Measurements from ENCODE around the gene RPL37. TPM values are rescaled to one million over a fixed set of nuclear protein-coding genes. Genes with fewer than 3 reads are reported as not detected.
"Not testable (repeated sequence)": the region's sequence is repeated elsewhere in the genome, so short reads cannot be mapped to it uniquely, and the experiment has no call there.

Gene RPL37
- total and polyA plus RNA-seq, 2 experiments from 2014 or later, result 68.7 to 534 TPM

DNA sequence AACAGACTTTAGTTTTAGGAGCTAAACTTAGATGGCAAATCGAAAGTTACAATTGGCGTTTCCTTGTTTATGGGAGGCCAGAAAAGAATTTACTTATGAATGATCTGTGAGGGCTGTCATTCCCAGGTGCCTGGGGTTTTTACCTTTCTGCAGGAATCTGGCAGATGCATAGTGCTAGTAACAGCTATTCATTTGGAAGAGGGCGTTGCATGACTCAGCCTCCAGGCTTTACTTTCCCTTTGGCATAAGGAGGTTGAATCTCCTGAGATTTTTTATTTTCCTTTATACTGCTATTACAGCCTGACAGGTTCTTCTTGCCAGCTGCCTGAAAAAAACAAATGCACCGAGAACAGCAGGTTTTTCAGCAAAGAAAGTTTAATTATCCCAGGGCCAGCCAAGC, 36.2 kb upstream of the RPL37 start:
- H3K4me2 ChIP-seq, result no peak overlapping the region
- WGBS (ENCODE audit: low lambda C conversion rate, missing lambda C conversion rate), result 77% methylated on average over 4 of the region's 4 CpGs
- DNase-seq (ENCODE audit: low spot score), result no peak
- no peaks in the 10 kb centered on the region for H3K27me3 ChIP-seq
- no peaks in the 10 kb centered on the region for H3K36me3 ChIP-seq (replicated peaks; ENCODE audit: insufficient read depth, low read depth)
- H3K9me2 ChIP-seq (replicated peaks; ENCODE audit: insufficient read depth), result no peaks in the 10 kb centered on the region
- no peak overlapping the region for H2AFZ ChIP-seq
- H3K4me3 ChIP-seq, result no peak overlapping the region
- H3K79me2 ChIP-seq, result no peaks in the 10 kb centered on the region
- TF ChIP-seq EZH2phosphoT487 (IDR thresholded peaks at IDR 0.05; ENCODE audit: low read depth, severe bottlenecking, unreplicated experiment) (no peak), EZH2 (IDR thresholded peaks at IDR 0.05; ENCODE audit: borderline replicate concordance) (no peak)
- TF ChIP-seq, protein P1, sequence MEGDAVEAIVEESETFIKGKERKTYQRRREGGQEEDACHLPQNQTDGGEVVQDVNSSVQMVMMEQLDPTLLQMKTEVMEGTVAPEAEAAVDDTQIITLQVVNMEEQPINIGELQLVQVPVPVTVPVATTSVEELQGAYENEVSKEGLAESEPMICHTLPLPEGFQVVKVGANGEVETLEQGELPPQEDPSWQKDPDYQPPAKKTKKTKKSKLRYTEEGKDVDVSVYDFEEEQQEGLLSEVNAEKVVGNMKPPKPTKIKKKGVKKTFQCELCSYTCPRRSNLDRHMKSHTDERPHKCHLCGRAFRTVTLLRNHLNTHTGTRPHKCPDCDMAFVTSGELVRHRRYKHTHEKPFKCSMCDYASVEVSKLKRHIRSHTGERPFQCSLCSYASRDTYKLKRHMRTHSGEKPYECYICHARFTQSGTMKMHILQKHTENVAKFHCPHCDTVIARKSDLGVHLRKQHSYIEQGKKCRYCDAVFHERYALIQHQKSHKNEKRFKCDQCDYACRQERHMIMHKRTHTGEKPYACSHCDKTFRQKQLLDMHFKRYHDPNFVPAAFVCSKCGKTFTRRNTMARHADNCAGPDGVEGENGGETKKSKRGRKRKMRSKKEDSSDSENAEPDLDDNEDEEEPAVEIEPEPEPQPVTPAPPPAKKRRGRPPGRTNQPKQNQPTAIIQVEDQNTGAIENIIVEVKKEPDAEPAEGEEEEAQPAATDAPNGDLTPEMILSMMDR (IDR thresholded peaks at IDR 0.05; ENCODE audit: poor library complexity), result no peak
- H4K20me1 ChIP-seq (ENCODE audit: insufficient read depth, poor library complexity, severe bottlenecking), result no peaks in the 10 kb centered on the region
- H3K9me3 ChIP-seq (ENCODE audit: low read depth), result no peaks in the 10 kb centered on the region
- H3K4me1 ChIP-seq (ENCODE audit: insufficient read depth), result no peaks in the 10 kb centered on the region
- no peak overlapping the region for H3K27ac ChIP-seq

DNA sequence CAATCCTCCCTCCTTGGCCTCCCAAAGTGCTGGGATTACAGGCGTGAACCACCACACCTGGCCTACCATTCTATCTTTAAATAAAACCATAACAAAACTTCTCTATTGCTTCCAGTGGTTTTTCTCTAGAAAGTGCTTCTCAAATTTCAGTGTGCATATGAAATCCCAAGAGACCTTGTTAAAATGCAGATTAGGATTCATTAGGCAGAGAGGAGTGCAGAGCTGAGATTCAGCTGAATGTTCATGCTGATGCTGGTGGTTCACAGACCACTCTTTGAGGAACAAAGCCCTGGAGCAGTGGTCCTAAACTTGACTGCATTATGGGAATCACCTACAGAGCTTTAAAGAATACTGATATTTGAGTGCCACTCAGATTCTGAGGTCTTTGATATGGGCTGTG, 34.4 kb upstream of the RPL37 start:
- Histone ChIP-seq H2AFZ (no peak overlapping the region), H3K4me1 (ENCODE audit: insufficient read depth) (no peaks in the 10 kb centered on the region)
- 76% methylated on average over 1 of the region's 1 CpG for WGBS (ENCODE audit: low lambda C conversion rate, missing lambda C conversion rate)

DNA sequence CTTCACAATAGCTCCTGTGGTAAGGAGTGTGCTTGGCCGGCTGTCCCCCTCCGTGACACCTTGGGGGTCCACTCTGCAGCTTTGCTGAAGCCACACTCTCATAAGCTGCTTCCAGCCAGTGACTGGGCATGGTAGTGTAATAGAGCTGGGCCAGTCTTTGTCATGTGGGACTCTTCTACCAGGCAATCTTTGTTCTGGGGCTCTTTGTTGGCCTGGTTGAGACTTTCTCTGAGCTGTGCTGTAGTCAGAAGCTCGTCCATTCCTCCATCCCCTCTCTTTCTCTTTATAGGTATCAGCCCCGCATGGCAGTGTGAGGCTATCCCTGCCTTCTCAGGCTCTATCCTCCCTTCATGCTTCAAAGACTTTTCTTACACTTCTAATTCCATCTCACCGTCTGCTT, 31.8 kb upstream of the RPL37 start:
- TF ChIP-seq EZH2 (IDR thresholded peaks at IDR 0.05; ENCODE audit: borderline replicate concordance) (no peak), EZH2phosphoT487 (IDR thresholded peaks at IDR 0.05; ENCODE audit: low read depth, severe bottlenecking, unreplicated experiment) (no peak)
- TF ChIP-seq, protein P1 (IDR thresholded peaks at IDR 0.05; ENCODE audit: poor library complexity), result no peak
- no peaks in the 10 kb centered on the region for H3K36me3 ChIP-seq (replicated peaks; ENCODE audit: insufficient read depth, low read depth)
- H2AFZ ChIP-seq, result no peak overlapping the region
- 67% methylated on average over 5 of the region's 5 CpGs for WGBS (ENCODE audit: low lambda C conversion rate, missing lambda C conversion rate)
- H3K79me2 ChIP-seq, result no peaks in the 10 kb centered on the region
- no peaks in the 10 kb centered on the region for H4K20me1 ChIP-seq (ENCODE audit: insufficient read depth, poor library complexity, severe bottlenecking)
- H3K27me3 ChIP-seq, result no peaks in the 10 kb centered on the region
- no peak overlapping the region for H3K4me3 ChIP-seq
- H3K4me1 ChIP-seq (ENCODE audit: insufficient read depth), result no peaks in the 10 kb centered on the region
- H3K4me2 ChIP-seq, result no peak overlapping the region
- no peak overlapping the region for H3K27ac ChIP-seq
- H3K9me2 ChIP-seq (replicated peaks; ENCODE audit: insufficient read depth), result no peaks in the 10 kb centered on the region
- no peaks in the 10 kb centered on the region for H3K9me3 ChIP-seq (ENCODE audit: low read depth)
- DNase-seq (ENCODE audit: low spot score), result no peak

More for the DNA sequence above, 34.4 kb upstream of the RPL37 start:
- H3K9me3 ChIP-seq (ENCODE audit: low read depth), result no peaks in the 10 kb centered on the region
- H3K27me3 ChIP-seq, result no peaks in the 10 kb centered on the region
- no peak overlapping the region for H3K4me3 ChIP-seq
- no peaks in the 10 kb centered on the region for H3K36me3 ChIP-seq (replicated peaks; ENCODE audit: insufficient read depth, low read depth)
- DNase-seq (ENCODE audit: low spot score), result no peak
- no peak for TF ChIP-seq EZH2phosphoT487 (IDR thresholded peaks at IDR 0.05; ENCODE audit: low read depth, severe bottlenecking, unreplicated experiment)
- TF ChIP-seq EZH2 (IDR thresholded peaks at IDR 0.05; ENCODE audit: borderline replicate concordance), result no peak
- TF ChIP-seq, protein P1 (IDR thresholded peaks at IDR 0.05; ENCODE audit: poor library complexity), result no peak
- no peaks in the 10 kb centered on the region for H3K9me2 ChIP-seq (replicated peaks; ENCODE audit: insufficient read depth)
- H3K79me2 ChIP-seq, result no peaks in the 10 kb centered on the region
- H3K27ac ChIP-seq, result no peak overlapping the region
- no peak overlapping the region for H3K4me2 ChIP-seq
- H4K20me1 ChIP-seq (ENCODE audit: insufficient read depth, poor library complexity, severe bottlenecking), result no peaks in the 10 kb centered on the region

DNA sequence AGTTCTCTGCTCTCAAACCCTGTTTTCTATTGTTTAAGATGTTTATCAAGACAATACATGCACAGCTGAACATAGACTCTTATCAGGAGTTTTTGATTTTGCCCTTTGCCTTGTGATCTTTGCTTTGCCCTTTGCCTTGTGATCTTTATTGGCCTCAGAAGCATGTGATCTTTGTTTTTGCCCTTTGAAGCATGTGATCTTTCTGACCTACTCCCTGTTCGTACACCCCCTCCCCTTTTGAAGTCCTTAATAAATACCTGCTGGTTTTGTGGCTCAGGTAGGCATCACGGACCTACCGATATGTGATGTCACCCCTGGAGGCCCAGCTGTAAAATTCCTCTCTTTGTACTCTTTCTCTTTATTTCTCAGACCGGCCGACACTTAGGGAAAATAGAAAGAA, 30.0 kb upstream of the RPL37 start:
- H3K9me3 ChIP-seq (ENCODE audit: low read depth); H3K27ac ChIP-seq; H3K9me2 ChIP-seq (replicated peaks; ENCODE audit: insufficient read depth); H3K36me3 ChIP-seq (replicated peaks; ENCODE audit: insufficient read depth, low read depth); H3K79me2 ChIP-seq; H3K4me1 ChIP-seq (ENCODE audit: insufficient read depth); DNase-seq (ENCODE audit: low spot score); H3K27me3 ChIP-seq; H3K4me3 ChIP-seq; H2AFZ ChIP-seq; H3K4me2 ChIP-seq; H4K20me1 ChIP-seq (ENCODE audit: insufficient read depth, poor library complexity, severe bottlenecking): not testable (repeated sequence)
- 90% methylated on average over 5 of the region's 5 CpGs for WGBS (ENCODE audit: low lambda C conversion rate, missing lambda C conversion rate)
